Measurements from ENCODE around the gene LRRC75B. TPM values are rescaled to one million over a fixed set of nuclear protein-coding genes. Genes with fewer than 3 reads are reported as not detected.
"Not testable (repeated sequence)": the region's sequence is repeated elsewhere in the genome, so short reads cannot be mapped to it uniquely, and the experiment has no call there.

LRRC75B gene
- total RNA-seq, 3 donors from 2014 or later, result 7.5 to 15.7 (median 15.7) TPM

- no peak for TF ChIP-seq CTCF (IDR thresholded peaks at IDR 0.05)
- no peaks in the 10 kb centered on the region for H3K36me3 ChIP-seq (ENCODE audit: low read depth)
- peak in 2 of 3 donors; percentile 36 to 64 for DNase-seq
- intact Hi-C loops (cut with DNase I, micrococcal nuclease), result no loop called here
- no peaks in the 10 kb centered on the region for H3K9me3 ChIP-seq
- ATAC-seq, result no peak
- peak overlapping the region; percentile 71 for H3K4me3 ChIP-seq
- H3K4me1 ChIP-seq (ENCODE audit: low read depth), result peaks cover 57% of the 10 kb centered on the region
Measured at GRCh38 chr22:24553597-24554312, 39.1 kb downstream of the LRRC75B start.

- peak in 1 of 3 donors; percentile 31 for DNase-seq
- H3K9me3 ChIP-seq; H3K4me3 ChIP-seq; H3K36me3 ChIP-seq (ENCODE audit: low read depth); intact Hi-C loops (cut with DNase I, micrococcal nuclease); ATAC-seq: not testable (repeated sequence)
- peaks cover 57% of the 10 kb centered on the region for H3K4me1 ChIP-seq (ENCODE audit: low read depth)
Measured at GRCh38 chr22:24552503-24553286, 40.2 kb downstream of the LRRC75B start.

GRCh38 chr22:24550902-24551435 lies 41.9 kb downstream of the LRRC75B start:
- no peak for TF ChIP-seq CTCF (IDR thresholded peaks at IDR 0.05)
- intact Hi-C loops (cut with DNase I, micrococcal nuclease), result no loop called here
- DNase-seq (no peak), ATAC-seq (no peak)
- Histone ChIP-seq H3K4me1 (ENCODE audit: low read depth) (peaks cover 45% of the 10 kb centered on the region), H3K36me3 (ENCODE audit: low read depth) (peaks cover 17% of the 10 kb centered on the region), H3K4me3 (no peak overlapping the region), H3K9me3 (no peaks in the 10 kb centered on the region)

GRCh38 chr22:24550028-24550901 lies 42.6 kb downstream of the LRRC75B start:
- H3K36me3 ChIP-seq (ENCODE audit: low read depth), result peaks cover 17% of the 10 kb centered on the region
- peak; percentile 63 for ATAC-seq

GRCh38 chr22:24548812-24549211 lies 44.1 kb downstream of the LRRC75B start:
- H3K9me3 ChIP-seq, result no peaks in the 10 kb centered on the region
- intact Hi-C loops (cut with DNase I, micrococcal nuclease), result no loop called here
- H3K4me3 ChIP-seq, result no peak overlapping the region
- H3K4me1 ChIP-seq (ENCODE audit: low read depth), result peaks cover 44% of the 10 kb centered on the region
- no peak for DNase-seq
- no peak for TF ChIP-seq CTCF (IDR thresholded peaks at IDR 0.05)
- ATAC-seq, result no peak
- peaks cover 21% of the 10 kb centered on the region for H3K36me3 ChIP-seq (ENCODE audit: low read depth)

More at GRCh38 chr22:24550028-24550901, 42.6 kb downstream of the LRRC75B start:
- peak; percentile 55 to 83 (median 72) for DNase-seq
- H3K9me3 ChIP-seq, result no peaks in the 10 kb centered on the region
- H3K4me3 ChIP-seq, result no peak overlapping the region
- no peak for TF ChIP-seq CTCF (IDR thresholded peaks at IDR 0.05)
- intact Hi-C loops (cut with DNase I, micrococcal nuclease), result no loop called here
- peaks cover 45% of the 10 kb centered on the region for H3K4me1 ChIP-seq (ENCODE audit: low read depth)

All from mucosa of descending colon (tissue), 3 donors.